Lung (tissue), 12 donors: ENCODE measurements around the gene APBB1. TPM values are rescaled to one million over a fixed set of nuclear protein-coding genes. Genes with fewer than 3 reads are reported as not detected.

Source experiments
- ATAC-seq: fragments of 200-7000 bp; cut with Tn5 transposase; one replicate; pipeline ENCODE4 v1.9.1; 2020; ENCODE audit warnings: moderate number of reproducible peaks; ENCODE audit not compliant: insufficient read depth, low FRiP score
- DNase-seq, 3 donors: peaks; one replicate each; pipeline ENCODE4 v3.0.0-alpha.2; 2013 to 2017
- H3K27ac ChIP-seq, 2 donors: one replicate each; pipeline ENCODE4 v1.5.1; 2013; ENCODE audit warnings: mild to moderate bottlenecking in 2 of 2, moderate library complexity in 2 of 2, control low read depth in 1 of 2, inconsistent platforms in 1 of 2, low read depth in 1 of 2, low read length in 1 of 2
- H3K27me3 ChIP-seq, 3 donors: one replicate each; pipeline ENCODE4 v1.5.1; 2013; ENCODE audit warnings: low read length in 2 of 3; ENCODE audit not compliant: control insufficient read depth in 3 of 3, insufficient read depth in 3 of 3
- H3K36me3 ChIP-seq, 4 donors: one replicate each; pipeline ENCODE4 v1.5.1; 2013; ENCODE audit warnings: low read length in 4 of 4, mild to moderate bottlenecking in 1 of 4, moderate library complexity in 1 of 4; ENCODE audit not compliant: control insufficient read depth in 4 of 4, insufficient read depth in 4 of 4
- H3K4me1 ChIP-seq, 5 donors: one replicate each; pipeline ENCODE4 v1.5.1; 2013; ENCODE audit warnings: low read length in 5 of 5, mild to moderate bottlenecking in 2 of 5, moderate library complexity in 1 of 5; ENCODE audit not compliant: control insufficient read depth in 5 of 5, insufficient read depth in 5 of 5
- H3K4me3 ChIP-seq: one replicate; pipeline ENCODE4 v1.5.1; 2013; ENCODE audit warnings: mild to moderate bottlenecking, control low read depth, moderate library complexity
- H3K9ac ChIP-seq, 2 donors: one replicate each; pipeline ENCODE4 v1.5.1; 2013; ENCODE audit warnings: low read length in 2 of 2, control low read depth in 1 of 2; ENCODE audit not compliant: insufficient read depth in 1 of 2
- H3K9me3 ChIP-seq, 4 donors: one replicate each; pipeline ENCODE4 v1.5.1; 2013; ENCODE audit warnings: low read length in 3 of 4, mild to moderate bottlenecking in 1 of 4, moderate library complexity in 1 of 4; ENCODE audit not compliant: control insufficient read depth in 4 of 4, insufficient read depth in 3 of 4
- CTCF ChIP-seq: IDR thresholded peaks from 2 replicates; pipeline ENCODE4 v1.5.1; 2012; ENCODE audit warnings: mild to moderate bottlenecking; ENCODE audit errors: control extremely low read depth, extremely low read depth
- WGBS, 2 donors: extraction: QIAGEN DNeasy Blood & Tissue Kit; methylation state at CpG; one replicate each; pipeline ENCODE4 v1.1.7; 2013; 5-methylcytosine and 5-hydroxymethylcytosine counted together
- polyA plus RNA-seq, 2 donors: library from polyadenylated mRNA; stranded (reverse); fragments of 200-250 nt; gene quantifications; one replicate each; pipeline ENCODE4 v1.2.1, GENCODE V29; 2013
- total RNA-seq, 2 donors: library from RNA; depleted of rRNA in 1 of 2; stranded (reverse); fragments of >200 nt in 1 of 2; gene quantifications; one replicate each; pipeline ENCODE4 v1.2.1, GENCODE V29; 2014 to 2021
- donor health status: control.
- donor health status: control.
- donor health status: Bipolar disorder and iron deficiency.
- donor health status: healthy.
- donor health status: DM: yes; HTN: yes; CAD: no.

Gene APBB1
- total and polyA plus RNA-seq, 4 donors, result 18.8 to 42.0 (median 30.6) TPM

GRCh38 chr11:6413791-6414201 lies 5.1 kb downstream of the APBB1 start:
- Histone ChIP-seq H3K36me3 (peaks cover 0 to 9% (median 4%) of the 10 kb centered on the region in 4 donors), H3K9ac (peak overlapping the region in 1 of 2 donors; percentile 4), H3K4me3 (no peak overlapping the region), H3K9me3 (no peaks in the 10 kb centered on the region), H3K27me3 (no peaks in the 10 kb centered on the region), H3K4me1 (peaks cover 0 to 10% (median 3%) of the 10 kb centered on the region in 5 donors), H3K27ac (no peak overlapping the region)
- no peak for TF ChIP-seq CTCF
- no peak for ATAC-seq
- DNase-seq, result no peak
- 88 to 90% methylated on average over 12 of the region's 12 CpGs for WGBS, 2 donors

- H3K27ac ChIP-seq, result no peak overlapping the region
- DNase-seq, result no peak
- no peaks in the 10 kb centered on the region for H3K27me3 ChIP-seq
- no peak overlapping the region for H3K4me3 ChIP-seq
- no peak for ATAC-seq
- H3K9me3 ChIP-seq, result no peaks in the 10 kb centered on the region
- no peak for TF ChIP-seq CTCF
- H3K36me3 ChIP-seq, result peaks cover 0 to 9% (median 4%) of the 10 kb centered on the region in 4 donors
- no peak overlapping the region for H3K9ac ChIP-seq
- 93 to 97% methylated on average over 10 of the region's 10 CpGs for WGBS, 2 donors
- peaks cover 0 to 5% (median 0%) of the 10 kb centered on the region in 5 donors for H3K4me1 ChIP-seq
These were observed 7.3 kb downstream of the APBB1 start for GRCh38 chr11:6411594-6412031.

- no peak for TF ChIP-seq CTCF
- DNase-seq (no peak), ATAC-seq (no peak)
- Histone ChIP-seq H3K36me3 (peaks cover 0 to 9% (median 4%) of the 10 kb centered on the region in 4 donors), H3K27me3 (no peaks in the 10 kb centered on the region), H3K27ac (no peak overlapping the region), H3K9ac (no peak overlapping the region), H3K9me3 (no peaks in the 10 kb centered on the region), H3K4me3 (no peak overlapping the region), H3K4me1 (peaks cover 0 to 2% (median 0%) of the 10 kb centered on the region in 5 donors)
- WGBS, 2 donors, result 96% methylated on average over 22 to 23 of the region's 23 CpGs
These were observed 8.0 kb downstream of the APBB1 start for GRCh38 chr11:6410695-6411430.

GRCh38 chr11:6406370-6406769 lies 12.5 kb downstream of the APBB1 start:
- no peak for TF ChIP-seq CTCF

More at GRCh38 chr11:6406370-6406769, 12.5 kb downstream of the APBB1 start:
- 51 to 74% methylated on average over 2 of the region's 2 CpGs for WGBS, 2 donors
- Histone ChIP-seq H3K9ac (no peak overlapping the region), H3K27me3 (no peaks in the 10 kb centered on the region), H3K4me3 (no peak overlapping the region), H3K36me3 (peaks cover under 1 to 16% (median 7%) of the 10 kb centered on the region in 4 donors), H3K9me3 (no peaks in the 10 kb centered on the region), H3K27ac (no peak overlapping the region), H3K4me1 (peaks cover 0 to 2% (median 0%) of the 10 kb centered on the region in 5 donors)
- DNase-seq (no peak), ATAC-seq (no peak)
